ENCODE results near the gene SF3B2.

SF3B2 gene

DNA sequence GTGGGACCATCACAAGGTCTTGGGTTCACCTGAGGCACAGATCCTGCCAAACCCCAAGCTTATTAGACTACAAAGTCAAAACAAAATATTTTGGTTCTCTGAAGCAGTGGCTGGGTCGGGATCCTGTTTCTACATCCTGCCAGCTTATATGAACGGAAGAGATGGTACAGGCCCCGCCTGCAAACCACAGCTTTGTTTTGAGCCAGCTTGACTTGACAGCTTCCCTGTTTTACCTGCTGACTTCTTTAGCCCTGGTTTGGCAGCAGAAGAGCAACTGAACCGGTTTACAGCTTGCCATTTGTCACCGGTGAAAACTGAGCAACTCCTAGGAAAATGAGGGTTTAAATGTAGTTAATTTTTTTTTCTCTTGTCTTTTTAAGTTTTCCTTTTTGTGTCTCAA, 29.3 kb downstream of the SF3B2 start:
- DNase-seq (ENCODE audit: extremely low read depth, insufficient read length) = peak; percentile 68
- no peak for TF ChIP-seq CTCF (IDR thresholded peaks at IDR 0.05; ENCODE audit: insufficient read depth, low read length, poor library complexity, severe bottlenecking)
- Histone ChIP-seq H3K27me3 (replicated peaks; ENCODE audit: control insufficient read depth, insufficient read depth, low read length) (no peaks in the 10 kb centered on the region), H3K4me3 (replicated peaks; ENCODE audit: low read depth, low read length) (peak overlapping the region; percentile 27), H3K36me3 (ENCODE audit: control insufficient read depth, insufficient read depth, low read length) (peaks cover 3% of the 10 kb centered on the region)

DNA sequence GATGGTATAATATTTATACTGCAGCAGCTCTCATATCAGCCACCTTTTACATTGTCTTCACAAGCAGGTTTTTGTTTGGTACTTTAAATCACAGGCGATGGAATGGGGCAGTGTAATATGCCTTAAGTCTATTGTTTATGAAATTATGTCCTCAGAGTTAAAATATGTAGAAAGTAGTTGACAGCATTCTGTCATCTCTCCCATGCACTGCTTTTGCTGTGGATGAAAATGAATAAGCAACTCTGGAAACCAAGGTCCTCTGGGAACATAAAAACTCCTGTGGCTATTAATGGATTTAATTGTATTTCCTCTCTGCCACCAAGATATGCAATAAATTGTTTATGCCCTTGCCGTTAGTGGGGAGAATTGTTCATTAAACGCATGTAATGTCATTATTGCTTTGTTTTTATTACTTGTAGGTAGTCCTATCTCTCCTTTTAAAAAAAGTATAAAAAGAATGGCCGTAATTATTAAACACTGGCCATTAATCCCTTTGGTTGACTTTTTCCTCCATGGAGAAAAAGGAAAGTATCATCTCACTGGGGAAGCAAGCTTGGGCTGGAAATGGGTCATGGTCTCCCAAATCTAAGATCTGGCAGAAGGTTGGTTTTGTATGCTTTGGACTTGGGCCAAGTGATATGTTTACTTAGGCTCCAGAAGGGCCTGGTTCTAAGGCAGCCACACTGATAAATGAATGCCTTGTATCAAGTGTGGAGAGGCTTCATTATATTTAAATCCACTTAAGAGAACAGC, 31.0 kb downstream of the SF3B2 start:
- TF ChIP-seq CTCF (IDR thresholded peaks at IDR 0.05; ENCODE audit: insufficient read depth, low read length, poor library complexity, severe bottlenecking) = no peak
- DNase-seq (ENCODE audit: extremely low read depth, insufficient read length) = no peak
- H3K4me3 ChIP-seq (replicated peaks; ENCODE audit: low read depth, low read length) = no peak overlapping the region
- no peaks in the 10 kb centered on the region for H3K27me3 ChIP-seq (replicated peaks; ENCODE audit: control insufficient read depth, insufficient read depth, low read length)
- no peaks in the 10 kb centered on the region; the same call in none of the 2 replicates for H3K36me3 ChIP-seq (ENCODE audit: control insufficient read depth, insufficient read depth, low read length)

GRCh38 chr11:66083767-66084166, 31.6 kb downstream of the SF3B2 start:
- Histone ChIP-seq H3K36me3 (ENCODE audit: control insufficient read depth, insufficient read depth, low read length) (no peaks in the 10 kb centered on the region), H3K4me3 (replicated peaks; ENCODE audit: low read depth, low read length) (no peak overlapping the region), H3K27me3 (replicated peaks; ENCODE audit: control insufficient read depth, insufficient read depth, low read length) (no peaks in the 10 kb centered on the region)
- DNase-seq (ENCODE audit: extremely low read depth, insufficient read length) = no peak
- TF ChIP-seq CTCF (IDR thresholded peaks at IDR 0.05; ENCODE audit: insufficient read depth, low read length, poor library complexity, severe bottlenecking) = no peak

- H3K4me3 ChIP-seq (replicated peaks; ENCODE audit: low read depth, low read length) = no peak overlapping the region
- no peaks in the 10 kb centered on the region for H3K27me3 ChIP-seq (replicated peaks; ENCODE audit: control insufficient read depth, insufficient read depth, low read length)
- DNase-seq (ENCODE audit: extremely low read depth, insufficient read length) = no peak
- TF ChIP-seq CTCF (IDR thresholded peaks at IDR 0.05; ENCODE audit: insufficient read depth, low read length, poor library complexity, severe bottlenecking) = no peak
- no peaks in the 10 kb centered on the region for H3K36me3 ChIP-seq (ENCODE audit: control insufficient read depth, insufficient read depth, low read length)
These were observed 32.8 kb downstream of the SF3B2 start for GRCh38 chr11:66084821-66085475.

DNA sequence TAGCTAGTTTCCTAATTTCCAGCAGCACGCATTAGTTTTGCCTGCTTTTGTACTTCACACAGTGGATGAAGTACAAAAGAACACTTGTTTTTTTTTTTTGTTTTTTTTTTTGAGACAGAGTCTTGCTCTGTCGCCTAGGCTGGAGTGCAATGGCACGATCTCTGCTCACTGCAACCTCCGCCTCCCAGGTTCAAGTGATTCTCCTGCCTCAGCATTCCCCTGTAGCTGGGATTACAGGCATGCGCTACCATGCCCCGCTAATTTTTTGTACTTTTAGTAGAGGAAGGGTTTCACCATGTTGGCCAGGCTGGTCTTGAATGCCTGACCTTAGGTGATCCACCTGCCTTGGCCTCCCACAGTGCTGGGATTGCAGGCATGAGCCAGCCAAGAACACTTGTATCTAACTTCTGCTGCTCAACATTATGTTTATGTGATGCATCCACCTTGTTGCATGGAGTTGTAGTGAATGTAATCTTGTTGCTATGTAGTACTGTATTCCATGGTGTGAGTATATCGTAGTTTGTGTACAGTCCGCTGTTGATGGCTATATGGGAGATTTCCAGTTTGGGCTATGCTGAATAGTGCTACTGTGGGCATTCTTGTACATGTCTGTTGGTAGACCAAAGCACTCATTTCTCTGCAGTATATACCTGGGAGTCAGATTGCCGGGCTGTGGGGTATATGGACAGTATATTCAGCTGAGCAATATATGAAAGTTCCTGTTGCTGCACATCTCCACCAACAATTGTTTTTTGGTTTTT, 35.2 kb downstream of the SF3B2 start:
- no peak overlapping the region for H3K4me3 ChIP-seq (replicated peaks; ENCODE audit: low read depth, low read length)
- no peak for TF ChIP-seq CTCF (IDR thresholded peaks at IDR 0.05; ENCODE audit: insufficient read depth, low read length, poor library complexity, severe bottlenecking)
- no peaks in the 10 kb centered on the region for H3K27me3 ChIP-seq (replicated peaks; ENCODE audit: control insufficient read depth, insufficient read depth, low read length)
- no peak for DNase-seq (ENCODE audit: extremely low read depth, insufficient read length)
- no peaks in the 10 kb centered on the region for H3K36me3 ChIP-seq (ENCODE audit: control insufficient read depth, insufficient read depth, low read length)
